Measurements from ENCODE around the gene CUL5. TPM values are rescaled to one million over a fixed set of nuclear protein-coding genes. Genes with fewer than 3 reads are reported as not detected.

Gene CUL5
- total RNA-seq, 4 donors from 2014 or later: 23.8 to 33.6 (median 27.7) TPM

- intact Hi-C loops (cut with DNase I; ENCODE audit: low total_unique reads): no loop called here
- in situ Hi-C loops (cut with MboI; ENCODE audit: low pct_ligation_motif_present in 1 of 4, low pct_unique_long_range_greater_than_20kb in 1 of 4, low sequenced_read_pairs in 3 of 4): no loop called here
Measured at GRCh38 chr11:108154591-108154990, 145.9 kb downstream of the CUL5 start.

More at GRCh38 chr11:108154591-108154990, 145.9 kb downstream of the CUL5 start:
- Histone ChIP-seq H3K4me3 (no peak overlapping the region), H3K36me3 (peaks cover 0 to 35% (median 13%) of the 10 kb centered on the region in 4 donors), H3K27ac (no peak overlapping the region), H3K9me3 (no peaks in the 10 kb centered on the region), H3K4me1 (no peaks in the 10 kb centered on the region), H3K27me3 (no peaks in the 10 kb centered on the region)
- DNase-seq: no peak
- TF ChIP-seq POLR2A (IDR thresholded peaks at IDR 0.05) (no peak), CTCF (IDR thresholded peaks at IDR 0.05) (no peak), EP300 (IDR thresholded peaks at IDR 0.05; ENCODE audit: low read depth) (no peak), POLR2AphosphoS5 (IDR thresholded peaks at IDR 0.05) (no peak)
- WGBS, 2 donors (ENCODE audit: low coverage in 1 of 2): 74 to 80% methylated on average over 2 of the region's 2 CpGs

Small RNAs within 50 kb of the gene (small RNA-seq; reads per million reads assigned to genes)
- 0 reads per million in 4 donors for gene RF00019

Other genes starting within 250 kb of the CUL5 start
- 10 to 100 TPM in 3 of 4 donors, 1 to 10 TPM in 1; 2.2 to 29.2 (median 18.8) TPM for gene SLC35F2, start 150.1 kb upstream of the CUL5 start, total RNA-seq
- under 1 TPM in 1 of 4 donors, not detected in 3; 0.68 TPM for gene RAB39A, start 80.5 kb upstream of the CUL5 start, total RNA-seq
- gene ACAT1, start 112.7 kb downstream of the CUL5 start, total RNA-seq: 100 to 1,000 TPM in 3 of 4 donors, 10 to 100 TPM in 1; 77.4 to 450 (median 242) TPM
- 10 to 100 TPM; 10.5 to 19.5 (median 13.9) TPM for gene NPAT, start 213.7 kb downstream of the CUL5 start, total RNA-seq
- 100 to 1,000 TPM in 2 of 4 donors, 10 to 100 TPM in 2; 31.7 to 135 (median 88.5) TPM for gene ATM, start 214.2 kb downstream of the CUL5 start, total RNA-seq